Type B pancreatic cell (in vitro differentiated cells): ENCODE data around the gene DYNC1I1. TPM values are rescaled to one million over a fixed set of nuclear protein-coding genes. Genes with fewer than 3 reads are reported as not detected.
A peak's percentile ranks its signal among the peaks of the same experiment; 100 is the strongest.

Experiments used
- DNase-seq: peaks from one replicate; pipeline ENCODE4 v3.0.0; 2021; ENCODE audit warnings: mixed read lengths; ENCODE audit not compliant: unreplicated experiment; ENCODE audit errors: extremely low spot score
- H3K27ac Mint-ChIP-seq: 2 replicates; pipeline ENCODE4 v1.8.0; 2021; ENCODE audit warnings: mild to moderate bottlenecking, mixed read lengths
- H3K27me3 Mint-ChIP-seq: 2 replicates; pipeline ENCODE4 v1.8.0; 2021; ENCODE audit warnings: mixed read lengths
- H3K36me3 Mint-ChIP-seq: 2 replicates; pipeline ENCODE4 v1.8.0; 2021; ENCODE audit warnings: mixed read lengths
- H3K4me1 Mint-ChIP-seq: one replicate; pipeline ENCODE4 v1.8.0; 2021; ENCODE audit warnings: mixed read lengths; ENCODE audit not compliant: unreplicated experiment
- H3K4me3 Mint-ChIP-seq: 2 replicates; pipeline ENCODE4 v1.8.0; 2021; ENCODE audit warnings: mild to moderate bottlenecking, mixed read lengths
- H3K9me3 Mint-ChIP-seq: 2 replicates; pipeline ENCODE4 v1.8.0; 2021; ENCODE audit warnings: mixed read lengths
- total RNA-seq: library from RNA; stranded (reverse); gene quantifications from 2 replicates; pipeline ENCODE4 v1.2.1, GENCODE V29; 2021; ENCODE audit warnings: low replicate concordance
- TF ChIP-seq, protein P1 (sequence below): fragments of 200-600 bp; sonication (generic); conservative IDR thresholded peaks from 2 replicates; pipeline ENCODE4 v1.5.0; 2021; ENCODE audit warnings: antibody characterized with exemption, mild to moderate bottlenecking

DYNC1I1 gene
- total RNA-seq, 1 donor from 2014 or later, result 4.0 TPM

GRCh38 chr7:95828824-95829790, 56.8 kb downstream of the DYNC1I1 start:
- Mint-ChIP-seq H3K36me3 (no peaks in the 10 kb centered on the region), H3K27ac (no peak overlapping the region), H3K9me3 (no peaks in the 10 kb centered on the region), H3K4me1 (peaks cover 6% of the 10 kb centered on the region), H3K4me3 (no peak overlapping the region), H3K27me3 (no peaks in the 10 kb centered on the region)
- TF ChIP-seq, protein P1, sequence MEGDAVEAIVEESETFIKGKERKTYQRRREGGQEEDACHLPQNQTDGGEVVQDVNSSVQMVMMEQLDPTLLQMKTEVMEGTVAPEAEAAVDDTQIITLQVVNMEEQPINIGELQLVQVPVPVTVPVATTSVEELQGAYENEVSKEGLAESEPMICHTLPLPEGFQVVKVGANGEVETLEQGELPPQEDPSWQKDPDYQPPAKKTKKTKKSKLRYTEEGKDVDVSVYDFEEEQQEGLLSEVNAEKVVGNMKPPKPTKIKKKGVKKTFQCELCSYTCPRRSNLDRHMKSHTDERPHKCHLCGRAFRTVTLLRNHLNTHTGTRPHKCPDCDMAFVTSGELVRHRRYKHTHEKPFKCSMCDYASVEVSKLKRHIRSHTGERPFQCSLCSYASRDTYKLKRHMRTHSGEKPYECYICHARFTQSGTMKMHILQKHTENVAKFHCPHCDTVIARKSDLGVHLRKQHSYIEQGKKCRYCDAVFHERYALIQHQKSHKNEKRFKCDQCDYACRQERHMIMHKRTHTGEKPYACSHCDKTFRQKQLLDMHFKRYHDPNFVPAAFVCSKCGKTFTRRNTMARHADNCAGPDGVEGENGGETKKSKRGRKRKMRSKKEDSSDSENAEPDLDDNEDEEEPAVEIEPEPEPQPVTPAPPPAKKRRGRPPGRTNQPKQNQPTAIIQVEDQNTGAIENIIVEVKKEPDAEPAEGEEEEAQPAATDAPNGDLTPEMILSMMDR, result no peak
- DNase-seq, result no peak

DNA sequence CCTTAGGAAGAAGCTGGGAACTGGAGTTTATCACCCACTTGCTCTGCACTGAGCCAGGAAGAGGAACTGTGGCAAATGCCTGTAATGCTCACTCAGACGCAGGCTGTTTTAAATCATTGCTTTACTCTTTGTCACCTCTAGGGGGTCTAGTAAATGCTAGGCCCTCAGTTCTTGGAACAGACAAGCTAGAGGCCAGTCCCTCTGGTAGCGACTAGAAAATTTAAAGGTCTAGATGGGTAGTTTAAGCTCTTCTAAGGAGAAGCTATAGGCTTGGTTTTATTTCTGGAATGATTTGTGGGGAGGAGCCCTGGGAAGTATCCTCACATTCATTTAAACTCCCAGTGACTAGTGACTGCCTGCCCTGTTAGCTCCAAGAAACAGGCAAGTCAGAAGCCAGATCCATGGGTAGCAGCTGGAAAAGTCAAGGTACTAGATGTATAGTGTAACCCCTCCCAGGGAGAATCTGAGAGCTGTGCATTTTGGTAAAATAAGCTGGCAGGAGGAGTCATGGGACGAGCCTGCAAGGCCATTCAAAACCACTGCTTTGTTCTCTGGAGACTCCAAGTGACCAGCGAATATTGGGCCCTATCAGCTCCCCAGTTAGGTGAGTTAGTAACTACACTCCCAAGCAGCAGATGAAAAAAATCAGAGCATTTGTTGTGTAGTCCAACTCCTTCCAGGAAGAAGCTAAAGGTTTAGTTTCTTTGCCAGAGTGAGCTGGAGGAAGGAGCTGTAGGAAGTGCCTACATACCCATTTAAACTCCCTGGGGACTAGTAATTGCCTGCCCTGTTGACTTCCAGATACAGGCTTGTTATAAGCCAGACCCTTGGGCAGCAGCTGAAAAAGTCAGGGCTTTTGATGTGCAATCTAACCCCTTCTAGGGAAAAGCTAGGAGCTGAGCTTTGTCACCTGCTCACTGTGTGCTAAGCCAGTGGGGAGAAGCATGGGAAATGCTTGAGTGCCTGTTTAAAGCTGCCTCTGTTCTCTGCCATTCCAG, 68.9 kb downstream of the DYNC1I1 start:
- no peak overlapping the region for H3K27ac Mint-ChIP-seq
- peaks cover 2% of the 10 kb centered on the region for H3K27me3 Mint-ChIP-seq

DNA sequence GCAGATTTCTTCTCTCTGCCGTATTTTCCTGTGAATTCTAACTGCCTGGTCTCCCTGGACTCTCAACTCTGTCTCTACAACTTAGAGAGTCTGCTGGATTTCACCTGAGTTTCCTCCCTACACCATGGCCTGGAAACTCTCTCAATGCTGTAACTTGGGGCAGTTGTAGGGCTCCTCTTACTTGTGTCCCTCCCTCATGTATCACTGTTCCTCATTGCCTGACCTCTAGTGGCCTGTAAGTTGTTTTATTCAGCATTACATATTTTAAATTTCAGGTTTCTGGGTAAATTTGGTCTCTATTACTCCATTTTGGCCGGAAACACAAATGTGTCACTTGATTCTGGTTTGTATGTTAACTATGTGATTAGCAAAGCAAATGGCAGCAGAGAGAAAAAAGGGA, 70.9 kb downstream of the DYNC1I1 start:
- TF ChIP-seq, protein P1, result peak; percentile 19
- no peak for DNase-seq
- Mint-ChIP-seq H3K27ac (no peak overlapping the region), H3K4me1 (peaks cover 24% of the 10 kb centered on the region), H3K27me3 (no peaks in the 10 kb centered on the region), H3K9me3 (peaks cover 6% of the 10 kb centered on the region), H3K36me3 (no peaks in the 10 kb centered on the region), H3K4me3 (no peak overlapping the region)

More for the DNA sequence above, 68.9 kb downstream of the DYNC1I1 start:
- Mint-ChIP-seq H3K36me3 (peaks cover 6% of the 10 kb centered on the region), H3K9me3 (peaks cover 6% of the 10 kb centered on the region), H3K4me3 (no peak overlapping the region), H3K4me1 (peaks cover 24% of the 10 kb centered on the region)
- DNase-seq, result no peak
- TF ChIP-seq, protein P1, result peak; percentile 67

GRCh38 chr7:95845007-95845406, 72.7 kb downstream of the DYNC1I1 start:
- H3K27ac Mint-ChIP-seq, result no peak overlapping the region
- TF ChIP-seq, protein P1, result no peak
- H3K27me3 Mint-ChIP-seq, result no peaks in the 10 kb centered on the region
- H3K9me3 Mint-ChIP-seq, result no peaks in the 10 kb centered on the region
- peaks cover 24% of the 10 kb centered on the region for H3K4me1 Mint-ChIP-seq
- no peak for DNase-seq
- H3K36me3 Mint-ChIP-seq, result no peaks in the 10 kb centered on the region
- no peak overlapping the region for H3K4me3 Mint-ChIP-seq

DNA sequence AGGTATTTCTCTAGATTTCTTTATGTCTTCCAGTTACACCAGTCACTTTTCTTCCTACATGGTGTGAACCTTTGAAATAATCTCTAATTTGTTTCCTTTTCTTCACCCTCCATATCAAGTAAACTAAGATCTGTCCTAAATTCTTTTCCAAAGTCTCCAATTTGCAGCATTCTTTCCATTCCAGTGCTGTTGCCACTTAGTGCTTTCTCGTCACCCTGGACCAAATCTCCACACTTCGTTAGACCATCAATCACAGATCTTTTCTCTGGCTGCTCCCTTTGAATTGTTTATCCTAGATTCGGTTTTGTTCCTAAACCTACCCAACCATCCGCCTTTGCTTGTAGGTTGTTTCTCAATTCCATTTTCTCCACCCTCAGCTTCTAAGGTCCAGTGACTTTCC, 74.7 kb downstream of the DYNC1I1 start:
- peaks cover 9% of the 10 kb centered on the region for H3K4me1 Mint-ChIP-seq

More for the DNA sequence above, 74.7 kb downstream of the DYNC1I1 start:
- Mint-ChIP-seq H3K27me3 (no peaks in the 10 kb centered on the region), H3K36me3 (no peaks in the 10 kb centered on the region), H3K27ac (no peak overlapping the region), H3K4me3 (no peak overlapping the region), H3K9me3 (no peaks in the 10 kb centered on the region)
- no peak for DNase-seq
- TF ChIP-seq, protein P1, result no peak
